Islet of Langerhans (tissue), 1 donor: ENCODE measurements around the gene CHI3L1.

Experiments
- FAIRE-seq: peaks from one replicate; lab custom pipeline; 2011; peaks lifted over from hg19 to GRCh38; lab: Jason Lieb, UNC

The CHI3L1 gene

GRCh38 chr1:203204756-203205155 lies 18.3 kb upstream of the CHI3L1 start:
- FAIRE-seq, result no peak

- FAIRE-seq, result no peak
These were observed 16.1 kb upstream of the CHI3L1 start for GRCh38 chr1:203202431-203203245.

GRCh38 chr1:203201516-203202205 lies 15.2 kb upstream of the CHI3L1 start:
- no peak for FAIRE-seq

DNA sequence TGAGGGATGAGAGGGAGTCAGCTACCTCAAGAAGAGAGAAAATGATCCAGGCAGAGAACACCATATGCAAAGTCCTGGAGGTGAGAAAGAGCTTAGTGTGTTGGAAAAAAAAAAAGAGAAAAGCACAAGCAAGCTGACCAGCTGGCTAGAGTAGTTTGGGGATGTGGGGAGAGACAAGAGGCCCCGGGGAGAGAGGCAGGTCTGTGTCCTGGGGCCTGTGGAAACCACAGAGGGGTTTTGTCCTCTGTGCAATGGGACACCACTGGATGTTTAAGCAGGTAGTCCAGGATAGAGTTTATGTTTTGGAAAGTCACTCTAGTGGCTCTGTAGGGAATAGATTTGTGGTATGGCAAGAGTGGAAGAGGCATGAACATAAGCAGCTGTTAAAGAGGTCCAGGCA lies 14.4 kb upstream of the CHI3L1 start:
- FAIRE-seq, result no peak

GRCh38 chr1:203199816-203200571 lies 13.5 kb upstream of the CHI3L1 start:
- no peak for FAIRE-seq

GRCh38 chr1:203199481-203199815 lies 12.9 kb upstream of the CHI3L1 start:
- no peak for FAIRE-seq

DNA sequence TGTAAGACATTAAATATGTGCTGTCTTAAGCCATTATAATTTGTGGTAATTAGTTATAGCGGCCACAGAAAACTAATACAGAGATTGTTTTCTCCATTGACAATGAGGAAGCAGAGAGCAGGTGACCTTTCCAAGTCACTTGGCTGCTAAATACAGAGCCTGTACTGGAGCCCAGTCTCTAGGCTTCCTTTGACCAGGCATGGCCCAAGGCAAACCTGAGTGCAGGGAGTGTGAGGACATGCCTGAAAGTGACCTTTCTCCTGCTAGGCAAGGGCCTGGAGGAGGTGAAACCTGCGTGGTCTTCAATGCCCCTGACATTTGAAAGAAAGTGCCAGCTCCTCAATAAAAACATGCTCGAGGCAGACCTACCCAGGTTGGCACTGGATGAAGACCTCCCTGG lies 12.5 kb upstream of the CHI3L1 start:
- no peak for FAIRE-seq

DNA sequence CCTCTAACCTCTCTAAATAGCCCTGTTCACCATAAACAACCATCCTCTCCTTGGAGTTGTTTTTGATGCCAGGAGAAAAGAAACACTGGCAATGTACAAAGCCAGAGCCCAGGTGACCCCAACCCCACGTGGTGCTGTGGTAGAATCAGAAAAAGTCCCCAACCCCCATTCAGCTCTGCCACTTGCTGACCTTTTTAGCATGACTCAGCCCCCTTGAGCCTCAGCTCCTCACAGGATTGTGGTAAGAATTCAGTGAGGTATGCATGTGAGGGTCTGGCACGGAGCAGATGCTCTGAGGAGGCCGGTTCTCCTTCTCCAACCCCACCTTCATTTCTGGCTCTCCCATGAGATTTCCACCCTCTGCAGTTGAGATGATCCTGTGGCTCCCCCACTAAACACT lies 11.1 kb upstream of the CHI3L1 start:
- no peak for FAIRE-seq

GRCh38 chr1:203196371-203196770 lies 9.9 kb upstream of the CHI3L1 start:
- no peak for FAIRE-seq

GRCh38 chr1:203190949-203191348 lies 4.4 kb upstream of the CHI3L1 start:
- no peak for FAIRE-seq

DNA sequence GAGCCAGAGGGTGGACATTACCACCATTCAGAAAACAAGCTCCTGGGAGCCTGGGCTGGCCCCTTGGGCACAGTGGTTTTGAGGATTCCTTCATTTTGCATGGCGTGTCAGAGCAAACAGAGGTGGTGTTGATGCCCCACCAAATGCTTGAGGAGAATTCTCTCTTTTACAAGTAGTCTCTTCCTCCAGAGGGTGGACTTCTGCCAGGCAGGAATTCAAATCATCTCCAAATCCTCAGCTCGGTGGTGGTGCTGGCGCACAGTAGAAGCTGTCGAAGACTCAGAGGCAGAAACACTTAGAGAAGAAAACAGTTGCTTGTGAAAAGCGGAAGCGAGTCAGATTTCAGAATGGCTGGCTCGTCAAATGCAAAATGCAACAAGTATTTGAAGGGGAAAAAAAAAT lies 3.4 kb upstream of the CHI3L1 start:
- FAIRE-seq, result no peak

GRCh38 chr1:203188686-203189232 lies 2.3 kb upstream of the CHI3L1 start:
- FAIRE-seq, result no peak

- FAIRE-seq, result no peak
These were observed 1.3 kb upstream of the CHI3L1 start for GRCh38 chr1:203187689-203188264.

DNA sequence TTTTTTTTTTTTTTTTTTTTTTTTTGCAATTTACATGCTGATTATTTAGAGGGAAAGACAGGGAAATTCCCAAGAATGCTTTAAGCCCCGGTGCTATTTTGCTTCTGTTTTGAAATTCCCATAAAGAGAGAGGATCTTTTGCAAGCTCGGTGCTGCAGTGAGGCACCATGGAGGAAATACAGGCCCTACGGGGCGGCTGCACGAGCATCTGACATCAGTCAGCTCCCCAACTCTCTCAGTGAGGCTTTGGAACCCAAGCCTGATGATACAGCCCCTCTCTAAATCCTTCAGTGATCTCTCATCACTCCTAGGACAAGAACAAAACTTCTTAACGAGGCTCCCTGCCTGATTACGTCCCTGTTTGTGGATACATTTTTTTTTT lies 791 bp upstream of the CHI3L1 start:
- no peak for FAIRE-seq

GRCh38 chr1:203186091-203186445 lies 436 bp downstream of the CHI3L1 start:
- no peak for FAIRE-seq

DNA sequence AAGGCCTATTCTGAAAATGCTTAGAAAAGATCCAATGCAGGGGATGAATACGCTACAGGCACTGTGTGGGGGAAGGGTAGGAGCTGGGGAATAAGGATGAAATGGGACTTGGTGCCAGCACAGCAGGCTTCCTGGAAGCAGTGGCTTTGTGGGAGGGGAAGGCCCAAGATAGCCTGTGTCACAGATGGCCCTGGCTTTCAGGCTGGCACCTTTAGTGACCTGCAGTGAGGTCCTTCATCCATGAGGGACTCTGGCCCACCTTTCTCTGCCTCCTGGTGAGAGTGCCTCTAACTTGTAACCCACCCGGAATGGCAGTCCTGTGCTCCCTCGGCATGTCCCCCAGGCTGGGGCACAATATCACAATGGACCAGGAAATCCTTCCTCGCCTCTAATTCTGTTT lies 919 bp downstream of the CHI3L1 start:
- FAIRE-seq, result no peak

- no peak for FAIRE-seq
These were observed 1.4 kb downstream of the CHI3L1 start for GRCh38 chr1:203185061-203185461.

DNA sequence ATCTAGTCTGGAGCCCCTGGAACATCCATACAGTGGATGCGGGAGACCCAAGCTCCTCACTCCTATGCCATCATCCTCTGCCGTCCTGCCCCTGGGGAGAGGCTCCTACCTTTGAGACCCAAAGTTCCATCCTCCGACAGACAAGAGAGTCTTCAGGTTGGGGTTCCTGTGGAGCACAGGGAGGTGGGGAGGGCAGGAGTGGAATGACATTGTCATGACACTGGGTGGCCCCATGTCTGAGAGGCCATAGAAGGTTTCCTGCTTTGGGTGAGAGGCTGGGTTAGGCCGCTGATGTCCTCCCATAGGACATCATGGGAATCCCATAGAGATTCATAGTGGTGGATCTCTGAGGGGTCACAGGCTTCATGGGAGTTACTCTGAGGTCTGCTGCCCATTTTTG lies 2.0 kb downstream of the CHI3L1 start:
- FAIRE-seq, result no peak

GRCh38 chr1:203183828-203184227 lies 2.7 kb downstream of the CHI3L1 start:
- FAIRE-seq, result no peak

DNA sequence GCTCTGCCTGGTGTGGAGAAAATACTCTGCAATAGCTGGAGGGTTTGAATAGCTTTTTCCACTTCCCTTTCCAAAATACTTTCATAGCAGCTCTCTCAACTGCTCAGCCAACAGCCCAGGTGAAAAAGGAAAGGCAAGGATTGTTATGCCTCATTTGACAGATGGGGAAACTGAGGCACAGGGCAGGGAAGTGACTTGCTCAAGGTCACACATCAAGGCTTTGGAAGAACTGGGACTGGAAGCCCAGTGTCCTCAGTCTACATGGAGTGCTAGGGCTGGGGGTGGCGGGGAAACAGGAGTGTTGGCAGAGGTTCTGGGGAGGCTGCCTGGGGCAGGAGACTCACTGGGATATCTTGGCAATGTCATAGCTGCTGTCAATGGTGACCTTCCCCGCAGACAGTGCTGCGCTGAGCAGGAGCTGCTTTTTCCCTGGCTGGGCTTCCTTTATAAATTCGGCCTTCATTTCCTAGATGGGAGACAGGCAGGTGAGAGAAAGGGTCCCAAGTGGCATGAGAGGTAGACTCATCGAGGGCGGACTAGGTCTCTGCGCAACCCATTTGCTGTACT lies 4.0 kb downstream of the CHI3L1 start:
- FAIRE-seq, result no peak

- FAIRE-seq, result no peak
These were observed 4.7 kb downstream of the CHI3L1 start for GRCh38 chr1:203181586-203182386.
